NCI-H524 treated with DMSO at 0.1 percent for 48 hours (cell line): Measurements from ENCODE around the gene CDKL2.
"Not testable (repeated sequence)": the region's sequence is repeated elsewhere in the genome, so short reads cannot be mapped to it uniquely, and the experiment has no call there.

Experiments used
- DNase-seq: peaks from one replicate; lab custom pipeline; 2025; lab: John Stamatoyannopoulos, UW

Gene CDKL2

DNA sequence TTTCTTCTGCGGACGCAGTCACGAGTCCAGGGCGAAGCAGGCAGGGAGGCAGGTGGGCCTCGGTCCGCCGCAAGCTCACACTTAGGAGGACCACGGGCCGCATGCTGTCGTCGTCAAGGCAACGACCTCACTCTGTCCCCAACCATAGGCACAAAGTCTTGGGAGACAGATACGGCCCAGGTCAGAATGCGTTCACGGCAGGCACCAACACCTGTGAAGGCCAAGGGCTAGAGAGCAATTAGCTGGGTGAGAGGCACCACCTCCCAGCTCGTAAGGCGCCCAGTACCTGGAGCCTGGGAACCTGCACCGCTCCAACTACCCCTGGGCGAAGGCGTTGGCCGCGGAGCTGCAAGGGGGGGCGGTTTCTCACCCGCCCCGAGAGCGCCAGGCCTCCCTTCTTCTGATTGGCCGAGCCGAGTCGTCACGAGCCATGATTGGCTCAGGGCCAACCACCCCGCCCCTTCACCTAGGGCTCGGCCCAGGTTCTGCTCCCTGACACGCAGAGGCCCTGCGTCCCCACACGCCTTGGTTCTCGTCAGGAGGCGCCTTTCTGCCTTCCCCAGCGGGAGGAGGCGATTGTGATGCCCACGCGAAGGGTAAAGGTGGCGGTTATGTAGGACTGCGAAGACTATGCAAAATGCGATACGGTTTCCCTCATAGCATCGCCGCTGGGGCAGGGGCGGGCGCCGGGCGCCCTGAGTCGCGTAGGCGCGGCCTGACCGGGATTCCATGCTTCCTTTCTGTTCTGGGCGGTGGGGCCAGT, at the start of gene CDKL2:
Gene CDKL2 (minus strand): TSS at position 355 of the 763 bp plus-strand sequence. CDS start 4,540 bp downstream, outside the sequence.
- DNase-seq, result peak; percentile 16

DNA sequence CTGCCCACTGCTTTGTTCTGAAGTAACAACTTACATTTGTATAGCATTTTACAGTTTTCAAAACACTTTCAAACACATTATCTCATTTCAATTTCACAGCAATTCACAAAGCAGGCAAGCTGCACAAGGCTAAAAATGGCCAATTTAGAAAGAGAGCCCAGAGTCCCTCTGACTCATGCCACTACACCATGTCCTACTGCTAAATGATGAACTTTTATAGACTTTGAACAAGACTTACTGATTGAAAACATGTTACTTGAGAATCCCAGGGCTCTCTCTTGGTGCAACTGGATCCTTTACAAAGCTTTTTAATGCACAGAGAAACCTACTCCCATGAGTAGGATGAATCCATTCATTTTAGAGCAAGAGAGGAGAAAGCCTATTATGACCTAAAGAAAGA, 48.6 kb upstream of the CDKL2 start:
- no peak for DNase-seq

DNA sequence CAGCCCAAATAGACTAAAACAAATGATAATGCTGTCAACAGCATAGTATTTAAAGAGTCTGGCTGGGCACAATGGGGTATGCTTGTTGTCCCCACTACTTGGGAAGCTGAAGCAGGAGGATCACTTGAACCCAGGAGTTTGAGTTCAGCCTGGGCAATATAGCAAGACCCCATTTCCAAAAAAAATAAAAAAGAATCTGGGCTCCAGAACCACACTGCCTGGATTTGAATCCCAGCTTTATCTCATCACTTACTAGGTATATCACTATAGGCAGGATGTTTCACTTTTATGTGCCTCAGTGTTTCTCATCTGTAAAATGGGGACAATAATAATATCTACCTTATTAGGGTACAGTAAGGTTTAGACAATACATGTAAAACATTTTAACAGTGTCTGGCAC, 48.1 kb upstream of the CDKL2 start:
- DNase-seq, result no peak

DNA sequence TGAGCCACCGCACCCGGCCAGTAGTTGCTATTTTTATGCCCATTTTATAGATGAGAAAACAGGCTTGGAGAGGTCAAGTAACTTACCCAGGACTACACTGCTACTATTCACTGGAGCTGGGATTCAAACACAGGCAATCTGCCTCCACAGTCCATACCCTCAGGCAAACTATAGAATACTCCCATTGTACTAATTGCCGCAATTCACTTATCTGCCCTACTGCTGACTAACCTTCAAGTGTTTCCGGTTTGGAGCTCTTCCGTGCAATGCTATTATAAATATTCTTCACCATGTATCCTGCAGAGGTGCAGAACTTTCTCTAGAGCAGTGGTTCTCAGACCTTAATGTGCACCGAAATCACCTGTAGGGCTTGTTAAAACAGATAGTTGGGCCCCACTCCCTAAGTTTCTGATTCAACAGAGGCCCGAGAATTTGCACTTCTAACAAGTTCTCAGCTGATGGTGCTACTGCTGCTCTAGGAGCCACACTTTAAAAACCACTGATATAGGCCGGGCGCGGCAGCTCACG, 44.7 kb upstream of the CDKL2 start:
- DNase-seq, result no peak

DNA sequence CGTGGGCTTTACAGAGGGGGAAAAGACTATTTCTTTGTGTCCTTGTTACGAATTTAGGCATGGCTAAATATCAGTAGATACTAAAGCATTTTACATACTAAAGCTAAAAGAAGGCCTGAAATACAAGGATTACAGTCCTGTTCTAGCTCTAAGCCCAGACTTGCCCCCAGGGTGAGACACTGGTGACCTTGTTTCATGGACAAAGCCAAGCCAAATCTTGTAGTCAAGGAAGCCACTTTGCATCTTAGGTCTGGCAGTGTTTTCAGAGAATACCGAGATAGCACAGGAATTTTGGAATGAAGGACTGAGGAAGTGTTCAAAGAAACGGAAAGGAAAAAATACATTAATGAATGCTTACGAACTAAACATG, 43.6 kb upstream of the CDKL2 start:
- DNase-seq, result no peak

DNA sequence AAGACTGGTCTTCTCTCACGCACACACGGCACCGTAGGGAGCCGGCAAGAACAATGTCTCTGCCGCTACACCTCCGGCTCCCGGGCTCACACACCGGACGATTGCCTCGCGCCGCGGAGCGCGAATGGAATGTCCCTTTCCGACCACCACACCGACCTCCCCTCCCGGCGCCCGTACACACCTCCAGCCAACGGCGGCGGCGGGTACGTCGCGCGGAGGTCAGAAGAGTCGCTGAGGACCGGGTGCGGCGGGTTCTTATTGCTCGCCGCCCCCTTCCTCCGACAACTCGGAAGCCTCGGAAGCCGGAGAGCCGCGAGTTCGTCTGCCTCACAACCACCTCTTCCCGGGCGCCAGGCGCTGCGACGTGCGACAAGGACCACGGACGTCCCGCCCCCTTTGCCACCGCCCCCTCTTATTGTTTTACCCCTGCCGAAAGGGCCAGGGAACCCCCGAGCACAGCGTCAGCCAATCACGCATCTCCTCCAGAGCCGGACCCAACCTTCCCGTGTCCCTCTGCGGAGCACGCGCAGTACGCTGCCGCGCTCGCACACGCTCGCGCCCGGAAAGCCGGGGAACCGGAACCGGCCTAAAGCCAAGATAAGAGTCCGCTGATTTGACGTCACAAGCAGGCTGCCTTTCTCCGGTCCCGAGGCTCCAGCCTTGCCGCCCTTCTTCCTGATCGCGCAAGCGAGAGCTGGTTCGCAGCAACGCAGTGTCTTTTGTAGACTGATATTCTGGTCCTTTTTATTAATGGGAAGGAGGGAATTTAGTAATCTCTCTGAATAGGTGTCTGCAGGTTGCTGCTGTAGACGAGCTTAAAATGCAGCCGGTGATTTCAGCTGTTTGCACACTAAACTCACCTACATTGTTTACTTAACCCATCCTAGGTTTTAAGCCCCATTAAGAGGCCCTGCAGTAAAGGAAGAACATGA, 43.0 kb upstream of the CDKL2 start, which contains the start of gene G3BP2:
Gene G3BP2 (minus strand): TSS at position 385 of the 932 bp plus-strand sequence. CDS start 11,386 bp downstream, outside the sequence.
- DNase-seq, result peak; percentile 64

DNA sequence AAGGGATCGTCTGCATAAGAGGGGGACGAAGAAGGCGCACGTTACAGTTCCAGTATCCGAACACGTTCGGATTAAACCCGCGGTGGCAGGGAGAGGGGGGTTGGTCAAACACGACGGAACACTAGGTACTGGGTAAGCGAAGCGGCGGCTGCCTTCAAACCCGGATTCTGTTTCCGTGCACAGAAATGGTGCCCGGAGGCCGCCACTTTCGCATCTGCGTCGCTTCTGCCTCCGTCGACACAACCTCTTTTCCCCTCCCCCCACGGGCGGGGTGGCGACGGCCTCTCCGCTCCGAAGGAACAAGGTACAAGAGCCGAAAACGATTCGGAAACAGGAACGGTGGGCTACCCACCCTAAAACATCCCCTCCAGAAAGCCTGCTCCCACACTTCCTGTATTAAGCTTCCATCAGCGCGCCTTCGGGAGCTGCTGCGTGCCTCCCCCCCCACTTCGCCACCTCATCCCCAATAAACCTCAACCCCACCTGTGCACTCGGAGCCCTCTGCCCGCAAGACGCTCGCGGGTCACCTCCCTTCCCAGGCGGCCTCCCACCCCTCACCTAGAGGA, 42.2 kb upstream of the CDKL2 start:
- DNase-seq, result no peak

DNA sequence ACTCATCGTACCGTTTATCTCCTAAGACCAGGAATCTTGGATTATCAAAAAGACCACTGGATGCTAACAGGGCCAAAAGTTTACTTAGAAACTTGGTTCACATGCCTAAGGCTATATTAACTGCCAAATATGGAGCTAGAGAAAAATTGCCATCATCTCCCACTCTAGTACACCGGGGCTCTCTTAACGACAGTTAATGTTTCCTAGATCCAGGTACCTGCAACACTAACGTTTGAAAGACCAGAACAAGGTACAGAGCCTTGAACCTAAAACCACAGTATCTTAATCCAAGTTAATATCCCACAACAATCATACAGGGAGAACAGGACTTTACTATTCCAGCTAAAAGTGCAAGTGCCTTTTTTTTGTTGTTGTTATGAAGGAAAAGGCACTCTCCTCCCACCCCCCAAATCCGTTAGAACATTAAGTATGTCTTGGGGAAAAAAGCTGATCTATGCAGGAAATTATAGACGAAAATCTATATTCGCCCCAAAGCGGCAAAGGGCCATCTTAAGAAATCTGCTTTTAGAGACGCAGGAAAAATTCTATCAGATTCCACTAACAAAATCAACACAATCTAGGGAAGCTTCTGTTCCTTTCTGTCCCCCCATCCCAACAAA, 41.6 kb upstream of the CDKL2 start:
- DNase-seq, result no peak

DNA sequence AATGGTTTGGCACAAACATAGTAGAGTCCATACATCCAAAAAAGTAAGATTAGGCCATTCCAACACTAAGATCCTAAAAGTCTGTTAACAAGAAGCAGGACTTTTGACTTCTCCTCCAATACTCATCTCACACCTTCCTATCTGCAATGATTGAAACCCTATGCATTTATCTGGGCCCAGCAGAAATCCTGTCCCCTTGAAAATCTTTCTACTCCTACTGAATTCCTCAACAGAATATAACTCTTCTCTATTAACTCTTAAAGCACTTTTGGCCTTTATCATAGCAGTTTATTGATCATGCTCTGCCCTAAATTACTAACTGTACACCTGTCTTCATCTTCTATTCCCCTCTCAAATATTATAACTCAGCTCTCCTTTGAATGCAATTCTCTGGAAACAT, 38.3 kb upstream of the CDKL2 start:
- no peak for DNase-seq

DNA sequence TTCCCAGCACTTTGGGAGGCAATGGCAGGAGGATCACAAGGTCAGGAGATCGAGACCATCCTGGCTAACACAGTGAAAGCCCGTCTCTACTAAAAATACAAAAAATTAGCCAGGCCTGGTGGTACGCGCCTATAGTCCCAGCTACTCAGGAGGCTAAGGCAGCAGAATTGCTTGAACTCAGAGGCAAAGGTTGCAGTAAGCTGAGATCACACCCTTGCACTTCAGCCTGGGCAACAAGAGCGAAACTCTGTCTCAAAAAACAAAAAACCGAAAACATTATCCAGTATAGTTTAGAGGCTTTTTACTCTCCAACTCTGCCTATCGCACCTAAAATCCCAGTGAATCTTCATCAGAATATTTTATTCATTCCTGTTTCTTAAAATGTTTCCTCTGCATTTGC, 37.3 kb upstream of the CDKL2 start:
- not testable (repeated sequence) for DNase-seq

DNA sequence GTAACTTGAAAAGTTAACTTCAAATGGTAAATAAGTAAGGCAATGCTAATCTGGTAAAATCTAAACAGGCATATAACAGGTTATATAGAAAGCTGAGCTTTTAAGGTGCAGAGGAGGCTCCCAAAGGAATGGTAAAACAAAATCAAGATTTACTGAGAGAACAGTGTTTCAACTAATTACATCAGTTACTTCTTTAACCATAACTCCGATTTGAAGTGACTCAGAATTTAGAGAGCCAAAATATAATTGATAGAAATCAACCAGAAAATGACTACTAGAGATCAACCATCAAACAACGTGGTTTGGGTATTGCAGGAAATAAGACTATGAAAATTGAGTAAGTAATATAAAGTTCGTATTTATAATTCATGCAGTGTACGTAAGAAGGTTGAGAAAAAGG, 36.0 kb upstream of the CDKL2 start:
- no peak for DNase-seq

DNA sequence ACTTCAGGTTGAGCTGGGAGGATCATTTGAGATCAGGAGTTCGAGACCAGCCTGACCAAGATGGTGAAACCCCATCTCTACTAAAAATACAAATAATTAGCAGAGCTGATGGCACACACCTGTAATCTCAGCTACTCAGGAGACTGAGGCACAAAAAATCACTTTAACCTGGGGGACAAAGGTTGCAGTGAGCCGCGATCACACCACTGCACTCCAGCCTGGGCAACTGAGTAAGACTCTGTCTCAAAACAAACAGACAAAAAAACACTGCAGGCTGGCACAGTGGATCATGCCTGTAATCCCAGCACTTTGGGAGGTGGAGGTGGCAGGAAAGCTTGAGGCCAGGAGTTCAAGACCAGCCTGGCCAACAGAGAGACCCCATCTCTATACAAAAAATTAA, 34.3 kb upstream of the CDKL2 start:
- not testable (repeated sequence) for DNase-seq

DNA sequence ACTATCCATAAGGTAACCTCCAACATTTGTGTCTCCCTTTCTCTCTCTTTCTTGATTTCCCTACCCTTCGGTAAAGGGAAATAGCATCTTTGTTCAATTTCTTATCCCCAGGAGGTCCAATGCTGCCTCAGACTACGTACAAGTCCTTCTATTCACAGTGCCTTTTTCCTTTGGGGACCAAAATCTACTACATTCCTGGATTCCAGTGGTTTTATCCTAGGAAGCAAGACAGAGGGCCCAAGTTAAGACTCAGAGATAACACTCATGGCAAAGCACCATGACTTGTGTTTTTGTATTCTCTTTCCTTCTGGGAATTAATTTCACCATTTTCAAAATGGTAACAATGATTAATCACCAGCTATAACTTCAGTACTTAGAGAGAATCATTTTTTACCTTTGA, 32.3 kb upstream of the CDKL2 start:
- no peak for DNase-seq

DNA sequence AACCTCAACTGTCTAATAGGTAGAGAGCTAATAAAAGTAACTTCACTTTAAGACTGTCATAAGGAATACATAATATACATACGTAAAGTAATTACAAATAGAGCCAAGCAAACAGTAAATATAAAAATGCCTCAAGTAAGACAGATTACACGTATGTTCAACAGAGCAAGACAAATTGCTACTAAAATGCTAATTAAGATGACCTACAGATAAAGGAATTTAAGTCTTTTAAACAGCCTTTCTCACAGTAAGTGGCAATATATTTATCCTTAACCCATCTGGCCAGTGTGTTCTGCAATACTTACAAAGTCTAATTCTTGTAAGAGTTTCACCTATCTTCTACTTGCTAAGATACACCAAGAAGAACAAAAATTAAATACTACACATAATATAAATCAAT, 30.2 kb upstream of the CDKL2 start:
- no peak for DNase-seq

DNA sequence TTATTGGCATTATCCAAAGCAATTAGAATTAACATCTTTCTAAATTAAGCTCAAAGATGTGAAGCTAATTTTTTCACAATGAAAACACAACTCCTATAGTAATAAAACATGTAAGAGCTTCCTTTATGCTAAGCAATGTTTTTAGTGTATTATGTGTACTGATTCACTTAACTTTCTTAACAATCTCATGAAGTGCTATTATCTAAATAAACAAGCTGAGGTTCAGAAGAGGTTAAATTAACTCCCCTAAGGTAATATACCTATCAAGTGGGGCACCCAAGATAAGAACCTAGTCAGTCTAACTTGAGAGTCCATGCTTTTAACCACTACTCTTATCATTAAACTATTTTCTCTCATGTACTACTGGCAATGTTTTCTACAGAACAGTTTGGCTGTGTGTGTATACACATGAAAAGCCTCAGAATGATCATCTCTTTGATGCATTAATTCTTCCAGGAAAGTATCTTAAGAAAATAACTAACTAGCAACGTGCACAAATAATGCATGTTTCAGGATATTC, 29.2 kb upstream of the CDKL2 start:
- no peak for DNase-seq

DNA sequence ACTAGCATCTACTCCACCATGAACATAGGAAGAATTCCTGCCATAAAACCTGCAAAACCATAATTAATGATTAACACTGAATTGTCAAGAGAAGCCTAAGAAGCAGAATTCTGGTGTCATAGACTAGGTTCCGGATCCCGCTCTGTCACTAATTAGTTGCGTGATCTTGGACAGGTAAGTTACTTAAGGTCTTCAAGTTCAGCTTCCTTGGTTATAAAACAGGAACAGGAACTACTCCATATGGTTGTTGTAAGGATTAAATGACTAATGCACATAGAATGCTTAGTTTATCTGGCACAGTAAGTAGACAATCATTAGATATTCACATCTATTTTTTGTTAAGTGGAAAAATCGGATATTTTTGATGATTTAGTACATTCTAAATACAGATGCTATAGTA, 28.5 kb upstream of the CDKL2 start:
- no peak for DNase-seq

DNA sequence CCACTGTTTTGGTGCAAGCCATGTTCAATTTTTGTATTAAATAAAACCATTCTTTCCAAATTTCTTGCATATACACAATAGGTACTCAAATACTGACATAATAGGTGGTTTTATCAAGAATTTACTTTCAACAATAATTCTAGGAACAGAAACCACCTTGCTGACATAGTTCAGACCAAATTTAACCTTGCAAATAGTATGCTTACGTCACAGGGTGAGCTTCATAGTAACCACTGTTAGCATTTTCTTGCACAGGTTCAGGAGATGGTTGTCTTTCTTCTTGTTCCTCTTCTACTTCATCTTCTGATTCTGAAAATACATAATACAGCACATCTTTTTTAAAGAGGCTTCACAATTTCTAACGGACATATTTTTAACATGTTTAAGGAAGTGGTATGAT, 25.2 kb upstream of the CDKL2 start:
- DNase-seq, result no peak

DNA sequence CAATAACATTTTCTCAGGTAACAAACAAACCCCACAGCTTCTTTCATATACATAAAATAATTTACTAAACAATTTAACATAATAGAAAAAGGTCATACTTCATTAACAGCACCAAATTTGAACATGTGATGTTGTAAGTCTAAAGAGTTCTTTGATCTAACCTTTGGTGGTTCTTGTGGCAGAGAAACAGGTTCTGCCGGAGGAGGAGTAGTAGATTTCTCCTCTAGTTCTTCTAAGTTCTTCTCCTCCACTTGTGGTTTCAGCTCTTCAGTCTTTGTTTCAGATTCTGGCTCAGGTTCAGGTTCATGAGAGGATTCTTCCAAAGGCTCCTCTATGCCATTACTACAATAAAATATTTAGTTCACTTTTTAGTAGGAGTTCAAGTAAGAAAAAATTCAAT, 24.6 kb upstream of the CDKL2 start:
- DNase-seq, result no peak

DNA sequence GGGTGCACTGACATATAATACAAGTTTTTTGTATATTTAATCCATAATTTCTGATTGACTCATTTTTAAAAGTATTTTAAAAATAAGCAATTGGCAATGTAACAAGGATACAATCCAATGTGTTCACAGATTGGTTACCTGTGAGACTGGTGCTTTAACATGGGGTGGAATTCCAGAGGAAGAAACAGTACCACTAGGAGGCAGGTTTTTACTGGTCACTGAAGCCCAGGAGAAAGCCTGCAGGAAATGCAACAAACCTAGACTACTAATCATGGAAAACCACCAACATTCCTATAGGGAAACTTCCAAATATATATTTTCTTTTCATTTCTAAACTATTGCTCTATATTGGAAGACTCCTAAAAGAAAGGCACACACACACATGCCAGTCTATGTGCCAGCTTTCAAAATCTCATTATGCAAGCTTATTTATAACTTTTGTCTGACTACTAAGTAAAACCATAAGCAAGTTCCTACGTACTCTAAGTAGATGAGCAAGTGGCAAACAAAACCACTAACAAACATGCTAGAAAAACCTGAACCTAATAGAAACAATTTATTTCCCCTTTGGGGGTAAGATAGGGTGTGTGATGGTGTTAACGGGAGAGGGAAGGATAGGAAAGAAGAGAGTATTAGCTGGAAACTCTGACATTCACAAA, 23.6 kb upstream of the CDKL2 start:
- DNase-seq, result no peak

DNA sequence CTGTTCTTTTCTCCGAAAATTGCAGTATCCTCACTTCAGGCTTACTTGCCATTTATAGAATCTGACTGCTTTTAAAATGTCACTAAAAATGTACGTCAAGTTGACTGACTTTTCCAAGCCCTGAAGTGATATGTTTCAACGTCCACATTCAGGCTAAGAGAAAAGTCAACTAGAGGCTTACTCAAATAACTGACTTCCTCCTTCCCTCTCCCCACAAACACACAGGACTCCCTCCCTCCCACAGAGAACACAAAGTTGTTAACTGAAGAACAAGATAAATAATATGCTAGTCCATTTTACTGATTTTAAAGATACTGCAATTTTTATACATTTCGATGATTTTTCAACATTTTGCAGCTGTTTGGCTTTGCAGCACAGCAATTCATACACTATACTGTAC, 13.8 kb upstream of the CDKL2 start:
- DNase-seq, result no peak

DNA sequence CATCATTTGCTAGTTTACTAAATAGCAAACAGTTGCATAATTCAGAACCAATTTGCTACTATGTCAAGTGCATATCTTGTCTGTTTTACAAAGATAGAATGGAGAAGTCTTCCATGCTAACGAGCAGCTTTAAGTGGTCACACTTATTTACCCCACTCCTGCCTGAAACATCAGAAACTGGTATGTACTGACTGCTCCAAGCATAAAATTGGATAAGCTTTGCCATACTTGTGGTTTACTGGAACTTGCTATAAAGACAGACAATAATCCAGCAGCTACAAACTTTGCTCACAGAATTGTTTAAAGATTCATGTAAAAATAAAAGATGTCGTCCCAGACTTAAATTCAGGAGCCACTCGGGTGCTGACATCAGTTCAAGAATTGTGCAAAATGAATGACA, 13.3 kb upstream of the CDKL2 start:
- no peak for DNase-seq
